WTC11 (cell line): Measurements from ENCODE around the gene ARHGAP26.

ENCODE experiments used
- FOXJ3 ChIP-seq: sonication (generic); formaldehyde crosslinking; IDR thresholded peaks from 2 replicates; pipeline ENCODE4 v1.9.0; 2021; ENCODE audit warnings: missing genetic modification reagents, mild to moderate bottlenecking, borderline replicate concordance
- JUN ChIP-seq: sonication (generic); formaldehyde crosslinking; IDR thresholded peaks from 2 replicates; pipeline ENCODE4 v1.8.0; 2023; ENCODE audit warnings: mild to moderate bottlenecking, missing genetic modification reagents
- KAT7 ChIP-seq: sonication (generic); formaldehyde crosslinking; IDR thresholded peaks from 2 replicates; pipeline ENCODE4 v1.8.1; 2023; ENCODE audit warnings: missing genetic modification reagents, mild to moderate bottlenecking, borderline replicate concordance
- NR1H2 ChIP-seq: sonication (generic); formaldehyde crosslinking; IDR thresholded peaks from 2 replicates; pipeline ENCODE4 v1.9.0; 2021; ENCODE audit warnings: mild to moderate bottlenecking, moderate library complexity, missing genetic modification reagents
- RELA ChIP-seq: sonication (generic); formaldehyde crosslinking; IDR thresholded peaks from 2 replicates; pipeline ENCODE4 v1.8.1; 2022; ENCODE audit warnings: missing genetic modification reagents, mild to moderate bottlenecking, borderline replicate concordance
- ZBTB21 ChIP-seq: sonication (generic); formaldehyde crosslinking; IDR thresholded peaks from 2 replicates; pipeline ENCODE4 v1.8.1; 2023; ENCODE audit warnings: mild to moderate bottlenecking, missing genetic modification reagents, borderline replicate concordance
- ZNF263 ChIP-seq: sonication (generic); formaldehyde crosslinking; IDR thresholded peaks from 2 replicates; pipeline ENCODE4 v1.8.1; 2022; ENCODE audit warnings: low read depth, mild to moderate bottlenecking, moderate library complexity, missing genetic modification reagents
- TF ChIP-seq, protein P1 (sequence below): fragments of 200-600 bp; IDR thresholded peaks from 2 replicates; pipeline ENCODE4 v1.8.0; 2022; ENCODE audit warnings: antibody characterized with exemption
- TF ChIP-seq, protein P2 (sequence below): sonication (generic); formaldehyde crosslinking; conservative IDR thresholded peaks from 2 replicates; pipeline ENCODE4 v1.8.1; 2022; ENCODE audit warnings: mild to moderate bottlenecking, missing genetic modification reagents
- TF ChIP-seq, protein P3 (sequence below): sonication (generic); formaldehyde crosslinking; IDR thresholded peaks from 2 replicates; pipeline ENCODE4 v1.8.1; 2023; ENCODE audit warnings: mild to moderate bottlenecking, moderate library complexity, missing genetic modification reagents
- TF ChIP-seq, protein P4 (sequence below): fragments of 250-450 bp; sonication (Bioruptor Pico); IDR thresholded peaks from 2 replicates; pipeline ENCODE4 v1.9.0; 2021; ENCODE audit warnings: mild to moderate bottlenecking, borderline replicate concordance

DNA sequence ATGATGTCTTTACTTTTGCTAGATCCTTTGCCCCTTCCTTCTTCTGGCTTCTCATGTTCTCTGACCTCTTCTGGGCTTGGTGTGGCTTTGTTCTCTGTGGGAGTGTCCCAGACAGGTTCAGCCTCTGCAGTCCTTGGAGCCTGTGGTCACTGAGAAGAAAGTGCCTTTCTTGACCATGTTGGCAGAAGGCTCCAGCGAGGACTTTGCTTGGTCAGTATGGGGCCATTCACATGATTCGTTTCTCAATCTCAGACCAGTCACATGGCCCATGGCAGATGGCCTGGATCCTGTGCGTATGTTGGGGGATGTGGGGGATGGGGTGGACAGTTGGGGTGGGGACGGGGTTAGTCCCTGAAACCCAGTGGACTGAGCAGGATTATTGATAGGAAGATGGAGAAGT is 274.1 kb downstream of the ARHGAP26 start:
- TF ChIP-seq, protein P1, sequence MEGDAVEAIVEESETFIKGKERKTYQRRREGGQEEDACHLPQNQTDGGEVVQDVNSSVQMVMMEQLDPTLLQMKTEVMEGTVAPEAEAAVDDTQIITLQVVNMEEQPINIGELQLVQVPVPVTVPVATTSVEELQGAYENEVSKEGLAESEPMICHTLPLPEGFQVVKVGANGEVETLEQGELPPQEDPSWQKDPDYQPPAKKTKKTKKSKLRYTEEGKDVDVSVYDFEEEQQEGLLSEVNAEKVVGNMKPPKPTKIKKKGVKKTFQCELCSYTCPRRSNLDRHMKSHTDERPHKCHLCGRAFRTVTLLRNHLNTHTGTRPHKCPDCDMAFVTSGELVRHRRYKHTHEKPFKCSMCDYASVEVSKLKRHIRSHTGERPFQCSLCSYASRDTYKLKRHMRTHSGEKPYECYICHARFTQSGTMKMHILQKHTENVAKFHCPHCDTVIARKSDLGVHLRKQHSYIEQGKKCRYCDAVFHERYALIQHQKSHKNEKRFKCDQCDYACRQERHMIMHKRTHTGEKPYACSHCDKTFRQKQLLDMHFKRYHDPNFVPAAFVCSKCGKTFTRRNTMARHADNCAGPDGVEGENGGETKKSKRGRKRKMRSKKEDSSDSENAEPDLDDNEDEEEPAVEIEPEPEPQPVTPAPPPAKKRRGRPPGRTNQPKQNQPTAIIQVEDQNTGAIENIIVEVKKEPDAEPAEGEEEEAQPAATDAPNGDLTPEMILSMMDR: no peak
- TF ChIP-seq RELA (no peak), JUN (no peak), FOXJ3 (no peak), KAT7 (CRISPR knock-in tag) (no peak), NR1H2 (CRISPR knock-in tag) (no peak), ZBTB21 (CRISPR knock-in tag) (no peak), ZNF263 (CRISPR knock-in tag) (no peak)
- TF ChIP-seq, protein P2, sequence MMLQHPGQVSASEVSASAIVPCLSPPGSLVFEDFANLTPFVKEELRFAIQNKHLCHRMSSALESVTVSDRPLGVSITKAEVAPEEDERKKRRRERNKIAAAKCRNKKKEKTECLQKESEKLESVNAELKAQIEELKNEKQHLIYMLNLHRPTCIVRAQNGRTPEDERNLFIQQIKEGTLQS (CRISPR knock-in tag): no peak
- TF ChIP-seq, protein P3, sequence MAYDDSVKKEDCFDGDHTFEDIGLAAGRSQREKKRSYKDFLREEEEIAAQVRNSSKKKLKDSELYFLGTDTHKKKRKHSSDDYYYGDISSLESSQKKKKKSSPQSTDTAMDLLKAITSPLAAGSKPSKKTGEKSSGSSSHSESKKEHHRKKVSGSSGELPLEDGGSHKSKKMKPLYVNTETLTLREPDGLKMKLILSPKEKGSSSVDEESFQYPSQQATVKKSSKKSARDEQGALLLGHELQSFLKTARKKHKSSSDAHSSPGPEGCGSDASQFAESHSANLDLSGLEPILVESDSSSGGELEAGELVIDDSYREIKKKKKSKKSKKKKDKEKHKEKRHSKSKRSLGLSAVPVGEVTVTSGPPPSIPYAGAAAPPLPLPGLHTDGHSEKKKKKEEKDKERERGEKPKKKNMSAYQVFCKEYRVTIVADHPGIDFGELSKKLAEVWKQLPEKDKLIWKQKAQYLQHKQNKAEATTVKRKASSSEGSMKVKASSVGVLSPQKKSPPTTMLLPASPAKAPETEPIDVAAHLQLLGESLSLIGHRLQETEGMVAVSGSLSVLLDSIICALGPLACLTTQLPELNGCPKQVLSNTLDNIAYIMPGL (CRISPR knock-in tag): no peak
- TF ChIP-seq, protein P4, sequence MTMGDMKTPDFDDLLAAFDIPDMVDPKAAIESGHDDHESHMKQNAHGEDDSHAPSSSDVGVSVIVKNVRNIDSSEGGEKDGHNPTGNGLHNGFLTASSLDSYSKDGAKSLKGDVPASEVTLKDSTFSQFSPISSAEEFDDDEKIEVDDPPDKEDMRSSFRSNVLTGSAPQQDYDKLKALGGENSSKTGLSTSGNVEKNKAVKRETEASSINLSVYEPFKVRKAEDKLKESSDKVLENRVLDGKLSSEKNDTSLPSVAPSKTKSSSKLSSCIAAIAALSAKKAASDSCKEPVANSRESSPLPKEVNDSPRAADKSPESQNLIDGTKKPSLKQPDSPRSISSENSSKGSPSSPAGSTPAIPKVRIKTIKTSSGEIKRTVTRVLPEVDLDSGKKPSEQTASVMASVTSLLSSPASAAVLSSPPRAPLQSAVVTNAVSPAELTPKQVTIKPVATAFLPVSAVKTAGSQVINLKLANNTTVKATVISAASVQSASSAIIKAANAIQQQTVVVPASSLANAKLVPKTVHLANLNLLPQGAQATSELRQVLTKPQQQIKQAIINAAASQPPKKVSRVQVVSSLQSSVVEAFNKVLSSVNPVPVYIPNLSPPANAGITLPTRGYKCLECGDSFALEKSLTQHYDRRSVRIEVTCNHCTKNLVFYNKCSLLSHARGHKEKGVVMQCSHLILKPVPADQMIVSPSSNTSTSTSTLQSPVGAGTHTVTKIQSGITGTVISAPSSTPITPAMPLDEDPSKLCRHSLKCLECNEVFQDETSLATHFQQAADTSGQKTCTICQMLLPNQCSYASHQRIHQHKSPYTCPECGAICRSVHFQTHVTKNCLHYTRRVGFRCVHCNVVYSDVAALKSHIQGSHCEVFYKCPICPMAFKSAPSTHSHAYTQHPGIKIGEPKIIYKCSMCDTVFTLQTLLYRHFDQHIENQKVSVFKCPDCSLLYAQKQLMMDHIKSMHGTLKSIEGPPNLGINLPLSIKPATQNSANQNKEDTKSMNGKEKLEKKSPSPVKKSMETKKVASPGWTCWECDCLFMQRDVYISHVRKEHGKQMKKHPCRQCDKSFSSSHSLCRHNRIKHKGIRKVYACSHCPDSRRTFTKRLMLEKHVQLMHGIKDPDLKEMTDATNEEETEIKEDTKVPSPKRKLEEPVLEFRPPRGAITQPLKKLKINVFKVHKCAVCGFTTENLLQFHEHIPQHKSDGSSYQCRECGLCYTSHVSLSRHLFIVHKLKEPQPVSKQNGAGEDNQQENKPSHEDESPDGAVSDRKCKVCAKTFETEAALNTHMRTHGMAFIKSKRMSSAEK (CRISPR knock-in tag): no peak
